Breast epithelium (tissue), 3 donors: Measurements from ENCODE around the gene TSPAN17.

Experiments
- CTCF ChIP-seq, 3 donors: fragments of 450-650 bp; IDR thresholded peaks; one replicate each; pipeline ENCODE4 v1.5.1; 2016 to 2017; ENCODE audit warnings: antibody characterized with exemption in 3 of 3, mild to moderate bottlenecking in 3 of 3, moderate library complexity in 3 of 3
- POLR2A ChIP-seq: fragments of 450-650 bp; IDR thresholded peaks from one replicate; pipeline ENCODE4 v1.6.1; 2016; ENCODE audit warnings: antibody characterized with exemption, mild to moderate bottlenecking, moderate library complexity
- POLR2AphosphoS5 ChIP-seq, 3 donors: sonication (generic); formaldehyde crosslinking; IDR thresholded peaks; one replicate each; pipeline ENCODE4 v1.6.1; 2017; ENCODE audit warnings: antibody characterized with exemption in 3 of 3

- TF ChIP-seq POLR2A = no peak
- no peak for TF ChIP-seq CTCF (IDR thresholded peaks at IDR 0.05)
- TF ChIP-seq POLR2AphosphoS5 (IDR thresholded peaks at IDR 0.05) = no peak
Measured at GRCh38 chr5:176653401-176654385, 6.4 kb downstream of the TSPAN17 start.
